ENCODE measurements around the gene RAD51B. TPM values are rescaled to one million over a fixed set of nuclear protein-coding genes. Genes with fewer than 3 reads are reported as not detected.

RAD51B gene
- total and polyA plus RNA-seq, 2 donors (not counting 1 experiment from before 2014, with no cell fraction given), result 4.6 to 16.3 TPM

- no peak for TF ChIP-seq EZH2 (IDR thresholded peaks at IDR 0.05; ENCODE audit: low read length, missing control alignments)
- H3K4me2 ChIP-seq (ENCODE audit: extremely low read depth, insufficient read depth, low read length), result no peak overlapping the region
- H3K9me3 ChIP-seq (ENCODE audit: control insufficient read depth, insufficient read depth, low read depth, low read length), result no peaks in the 10 kb centered on the region
- H3K27me3 ChIP-seq (ENCODE audit: control insufficient read depth, insufficient read depth, low read length), result no peaks in the 10 kb centered on the region
- H3K4me1 ChIP-seq (ENCODE audit: control insufficient read depth, extremely low read depth, insufficient read depth, low read length), result peaks cover 22% of the 10 kb centered on the region
- no peak overlapping the region for H2AFZ ChIP-seq (ENCODE audit: low read length)
- no peak overlapping the region for H3K9ac ChIP-seq (ENCODE audit: insufficient read depth, low read length)
- no peaks in the 10 kb centered on the region for H3K79me2 ChIP-seq (ENCODE audit: control insufficient read depth, insufficient read depth, low read length)
- H3K36me3 ChIP-seq (ENCODE audit: control insufficient read depth, insufficient read depth, low read length), result no peaks in the 10 kb centered on the region
- no peak overlapping the region for H3K4me3 ChIP-seq (replicated peaks in 1 of 4; ENCODE audit: control extremely low read depth in 1 of 4, insufficient read depth in 1 of 4, low read depth in 3 of 4, low read length in 4 of 4)
- DNase-seq (ENCODE audit: low read depth in 2 of 2), result no peak
- no peaks in the 10 kb centered on the region for H4K20me1 ChIP-seq (ENCODE audit: control insufficient read depth, extremely low read depth, insufficient read depth, low read length)
- no peak overlapping the region for H3K27ac ChIP-seq (ENCODE audit: insufficient read depth, low read length)
These were observed 687.3 kb downstream of the RAD51B start for GRCh38 chr14:68506645-68507419.

- Histone ChIP-seq H3K9ac (ENCODE audit: insufficient read depth, low read length) (no peak overlapping the region), H3K4me2 (ENCODE audit: extremely low read depth, insufficient read depth, low read length) (no peak overlapping the region), H2AFZ (ENCODE audit: low read length) (no peak overlapping the region), H3K27me3 (ENCODE audit: control insufficient read depth, insufficient read depth, low read length) (no peaks in the 10 kb centered on the region), H3K27ac (ENCODE audit: insufficient read depth, low read length) (no peak overlapping the region), H4K20me1 (ENCODE audit: control insufficient read depth, extremely low read depth, insufficient read depth, low read length) (no peaks in the 10 kb centered on the region), H3K4me1 (ENCODE audit: control insufficient read depth, extremely low read depth, insufficient read depth, low read length) (peaks cover 22% of the 10 kb centered on the region), H3K9me3 (ENCODE audit: control insufficient read depth, insufficient read depth, low read depth, low read length) (no peaks in the 10 kb centered on the region), H3K36me3 (ENCODE audit: control insufficient read depth, insufficient read depth, low read length) (no peaks in the 10 kb centered on the region), H3K79me2 (ENCODE audit: control insufficient read depth, insufficient read depth, low read length) (no peaks in the 10 kb centered on the region), H3K4me3 (replicated peaks in 1 of 4; ENCODE audit: control extremely low read depth in 1 of 4, insufficient read depth in 1 of 4, low read depth in 3 of 4, low read length in 4 of 4) (no peak overlapping the region)
- DNase-seq (ENCODE audit: low read depth in 2 of 2), result no peak
- TF ChIP-seq CTCF (conservative IDR thresholded peaks at IDR 0.05 in 1 of 2, IDR thresholded peaks at IDR 0.05 in 1 of 2; ENCODE audit: low read depth in 1 of 2, low read length in 2 of 2) (no peak), EZH2 (IDR thresholded peaks at IDR 0.05; ENCODE audit: low read length, missing control alignments) (no peak)
These were observed 688.0 kb downstream of the RAD51B start for GRCh38 chr14:68507544-68508081.

- H3K4me2 ChIP-seq (ENCODE audit: extremely low read depth, insufficient read depth, low read length), result no peak overlapping the region
- H3K27me3 ChIP-seq (ENCODE audit: control insufficient read depth, insufficient read depth, low read length), result no peaks in the 10 kb centered on the region
- no peaks in the 10 kb centered on the region for H3K36me3 ChIP-seq (ENCODE audit: control insufficient read depth, insufficient read depth, low read length)
- H3K27ac ChIP-seq (ENCODE audit: insufficient read depth, low read length), result no peak overlapping the region
- no peak overlapping the region for H2AFZ ChIP-seq (ENCODE audit: low read length)
- no peak overlapping the region for H3K4me3 ChIP-seq (replicated peaks in 1 of 4; ENCODE audit: control extremely low read depth in 1 of 4, insufficient read depth in 1 of 4, low read depth in 3 of 4, low read length in 4 of 4)
- DNase-seq (ENCODE audit: low read depth in 2 of 2), result no peak
- no peaks in the 10 kb centered on the region for H3K79me2 ChIP-seq (ENCODE audit: control insufficient read depth, insufficient read depth, low read length)
- no peak overlapping the region for H3K9ac ChIP-seq (ENCODE audit: insufficient read depth, low read length)
- H3K9me3 ChIP-seq (ENCODE audit: control insufficient read depth, insufficient read depth, low read depth, low read length), result no peaks in the 10 kb centered on the region
- H4K20me1 ChIP-seq (ENCODE audit: control insufficient read depth, extremely low read depth, insufficient read depth, low read length), result no peaks in the 10 kb centered on the region
- TF ChIP-seq CTCF (conservative IDR thresholded peaks at IDR 0.05 in 1 of 2, IDR thresholded peaks at IDR 0.05 in 1 of 2; ENCODE audit: low read depth in 1 of 2, low read length in 2 of 2) (no peak), EZH2 (IDR thresholded peaks at IDR 0.05; ENCODE audit: low read length, missing control alignments) (no peak)
- H3K4me1 ChIP-seq (ENCODE audit: control insufficient read depth, extremely low read depth, insufficient read depth, low read length), result peaks cover 24% of the 10 kb centered on the region
These were observed 689.0 kb downstream of the RAD51B start for GRCh38 chr14:68508581-68508980.
